ENCODE measurements around the gene STK4. TPM values are rescaled to one million over a fixed set of nuclear protein-coding genes. Genes with fewer than 3 reads are reported as not detected.
A peak's percentile ranks its signal among the peaks of the same experiment; 100 is the strongest.
"Not testable (repeated sequence)": the region's sequence is repeated elsewhere in the genome, so short reads cannot be mapped to it uniquely, and the experiment has no call there.

Gene STK4
- total and polyA plus RNA-seq, 2 of the 4 experiments (the other 2 are of a cell fraction) = 10.2 to 22.2 TPM

DNA sequence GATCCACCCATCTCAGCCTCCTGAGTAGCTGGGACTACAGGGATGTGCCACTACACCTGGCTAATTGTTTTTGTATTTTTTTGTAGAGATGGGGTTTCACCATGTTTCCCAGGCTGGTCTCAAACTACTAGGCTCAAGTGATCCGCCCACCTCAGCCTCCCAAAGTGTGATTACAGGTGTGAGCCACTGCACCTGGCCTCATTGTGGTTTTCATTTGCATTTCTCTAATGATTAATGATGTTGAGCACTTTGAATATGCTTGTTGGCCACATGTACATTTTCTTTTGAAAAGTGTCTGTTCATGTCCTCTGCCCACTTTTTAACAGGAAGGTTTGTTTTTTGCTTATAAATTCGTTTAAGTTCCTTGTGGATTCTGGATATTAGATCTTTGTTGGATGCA lies 96.8 kb downstream of the STK4 start:
- H2BK120ac ChIP-seq (ENCODE audit: low read depth, low read length); DNase-seq; BruUV-seq (replicated peaks); intact Hi-C loops (cut with micrococcal nuclease); H3K23ac ChIP-seq (ENCODE audit: low read depth, low read length); in situ Hi-C loops (cut with MboI; ENCODE audit: low sequenced_read_pairs); H2AFZ ChIP-seq (replicated peaks; ENCODE audit: low read length, poor library complexity); H2AK5ac ChIP-seq (ENCODE audit: low read depth, low read length); H3K9me1 ChIP-seq (ENCODE audit: insufficient read depth, low read length); H4K20me1 ChIP-seq (ENCODE audit: insufficient read depth, low read length); H3K27me3 ChIP-seq (ENCODE audit: control insufficient read depth, insufficient read depth, low read length); H3K14ac ChIP-seq (replicated peaks; ENCODE audit: low read depth, low read length); H3K4me2 ChIP-seq (ENCODE audit: low read depth, low read length); H3K4me3 ChIP-seq (ENCODE audit: insufficient read depth, low read depth, low read length); ATAC-seq (ENCODE audit: low read depth); POLR2A ChIA-PET (ENCODE audit: unreplicated experiment); H3K27ac ChIP-seq (ENCODE audit: insufficient read depth, low read length); H3K18ac ChIP-seq (ENCODE audit: low read depth, low read length); dilution Hi-C loops (cut with HindIII; ENCODE audit: low sequenced_read_pairs, unreplicated experiment); CTCF ChIA-PET; H2BK15ac ChIP-seq (ENCODE audit: low read depth, low read length); H3K9me3 ChIP-seq (ENCODE audit: control insufficient read depth, insufficient read depth, low read length); H4K8ac ChIP-seq (ENCODE audit: low read depth in 2 of 2, low read length in 2 of 2); H3K36me3 ChIP-seq (ENCODE audit: control insufficient read depth, insufficient read depth, low read length); H2AK9ac ChIP-seq (replicated peaks; ENCODE audit: low read depth, low read length, poor library complexity); H3K56ac ChIP-seq (ENCODE audit: extremely low read depth, insufficient read depth, low read length); H3K4ac ChIP-seq (ENCODE audit: low read depth, low read length); H3K9ac ChIP-seq (ENCODE audit: low read depth, low read length): not testable (repeated sequence)
- no CpG with 5 or more reads among the region's 2 CpGs for WGBS, 2 experiments (ENCODE audit: extremely low coverage in 2 of 2, insufficient read length in 1 of 2)
- Histone ChIP-seq H3K79me1 (ENCODE audit: low read depth in 1 of 2, low read length in 2 of 2) (peaks cover 18 to 29% of the 10 kb centered on the region in 2 experiments), H2BK5ac (ENCODE audit: low read depth, low read length, poor library complexity, severe bottlenecking) (peak overlapping the region; percentile 45), H3K4me1 (ENCODE audit: control insufficient read depth, insufficient read depth, low read length) (peaks cover 18% of the 10 kb centered on the region; the same call in 1 of the 2 replicates), H2BK20ac (ENCODE audit: low read depth, low read length) (peak overlapping the region; percentile 20; the same call in 1 of the 2 replicates), H4K91ac (ENCODE audit: insufficient read depth, low read depth, low read length) (peak overlapping the region; percentile 29; the same call in 1 of the 2 replicates), H4K5ac (ENCODE audit: low read depth, low read length) (peak overlapping the region; percentile 29; the same call in 1 of the 2 replicates)
